SK-N-SH (cell line): ENCODE data around the gene PROM1.

Experiments
- CTCF ChIP-seq: fragments of 200-600 bp; sonication (generic); IDR thresholded peaks from 2 replicates; pipeline ENCODE4 v1.6.1; 2017; ENCODE audit warnings: antibody characterized with exemption, mild to moderate bottlenecking, moderate library complexity
- JUND ChIP-seq: IDR thresholded peaks from 2 replicates; pipeline ENCODE4 v1.4.0; 2012
- MAX ChIP-seq: IDR thresholded peaks from 2 replicates; pipeline ENCODE4 v1.4.0; 2012; ENCODE audit warnings: low read depth
- POLR2AphosphoS5 ChIP-seq: IDR thresholded peaks from 2 replicates; pipeline ENCODE4 v1.6.1; 2012; ENCODE audit warnings: low read depth, low read length
- RCOR1 ChIP-seq: fragments of 150-350 bp; IDR thresholded peaks from 2 replicates; pipeline ENCODE4 v1.6.1; 2017; ENCODE audit warnings: antibody characterized with exemption, low read length
- REST ChIP-seq: IDR thresholded peaks from 2 replicates; pipeline ENCODE4 v1.6.1; 2012; ENCODE audit warnings: mild to moderate bottlenecking, low read depth, low read length, moderate library complexity

GRCh38 chr4:15936495-15936894, 147.3 kb downstream of the PROM1 start:
- no peak for TF ChIP-seq RCOR1
- no peak for TF ChIP-seq POLR2AphosphoS5
- no peak for TF ChIP-seq CTCF
- no peak for TF ChIP-seq JUND
- TF ChIP-seq REST = no peak
- no peak for TF ChIP-seq MAX
